Stimulated activated CD8-positive, alpha-beta memory T cell treated with anti-CD3 and anti-CD28 coated beads, Interleukin-15, amount 100 ng/mL, for 4 hours (primary cell): Measurements from ENCODE around the gene TMTC2.
"Not testable (repeated sequence)": the region's sequence is repeated elsewhere in the genome, so short reads cannot be mapped to it uniquely, and the experiment has no call there.

Experiments used
- DNase-seq, 2 donors: peaks; one replicate each; pipeline ENCODE4 v3.0.0-alpha.2; 2020; ENCODE audit warnings: low read depth in 2 of 2

TMTC2 gene

GRCh38 chr12:83075471-83075870 lies 388.8 kb downstream of the TMTC2 start:
- DNase-seq = no peak

GRCh38 chr12:83077041-83077440 lies 390.3 kb downstream of the TMTC2 start:
- no peak for DNase-seq

GRCh38 chr12:83082690-83083276 lies 396.1 kb downstream of the TMTC2 start:
- no peak for DNase-seq

GRCh38 chr12:83083616-83084015 lies 396.9 kb downstream of the TMTC2 start:
- no peak for DNase-seq

GRCh38 chr12:83084516-83085234 lies 398.0 kb downstream of the TMTC2 start:
- no peak for DNase-seq

GRCh38 chr12:83086023-83086422 lies 399.3 kb downstream of the TMTC2 start:
- no peak for DNase-seq

- no peak for DNase-seq
These were observed 402.9 kb downstream of the TMTC2 start for GRCh38 chr12:83089575-83089974.

- no peak for DNase-seq
These were observed 405.4 kb downstream of the TMTC2 start for GRCh38 chr12:83092129-83092528.

- no peak for DNase-seq
These were observed 405.9 kb downstream of the TMTC2 start for GRCh38 chr12:83092606-83093005.

- no peak for DNase-seq
These were observed 406.7 kb downstream of the TMTC2 start for GRCh38 chr12:83093426-83093825.

GRCh38 chr12:83097643-83098342 lies 411.1 kb downstream of the TMTC2 start:
- DNase-seq = no peak

- no peak for DNase-seq
These were observed 412.7 kb downstream of the TMTC2 start for GRCh38 chr12:83099436-83099835.

GRCh38 chr12:83102499-83102898 lies 415.8 kb downstream of the TMTC2 start:
- no peak for DNase-seq

- DNase-seq = no peak
These were observed 420.2 kb downstream of the TMTC2 start for GRCh38 chr12:83106873-83107272.

GRCh38 chr12:83110424-83110823 lies 423.7 kb downstream of the TMTC2 start:
- DNase-seq = no peak

- no peak for DNase-seq
These were observed 427.2 kb downstream of the TMTC2 start for GRCh38 chr12:83113945-83114344.

- DNase-seq = no peak
These were observed 428.3 kb downstream of the TMTC2 start for GRCh38 chr12:83114966-83115365.

GRCh38 chr12:83117926-83118325 lies 431.2 kb downstream of the TMTC2 start:
- DNase-seq = not testable (repeated sequence)

GRCh38 chr12:83121897-83122622 lies 435.4 kb downstream of the TMTC2 start:
- no peak for DNase-seq

- DNase-seq = no peak
These were observed 435.9 kb downstream of the TMTC2 start for GRCh38 chr12:83122623-83122934.

GRCh38 chr12:83123039-83123438 lies 436.3 kb downstream of the TMTC2 start:
- no peak for DNase-seq

- DNase-seq = no peak
These were observed 441.8 kb downstream of the TMTC2 start for GRCh38 chr12:83128540-83128939.

GRCh38 chr12:83130178-83130577 lies 443.5 kb downstream of the TMTC2 start:
- no peak for DNase-seq
